DMS153 (cell line): Measurements from ENCODE around the gene SF3B6.
"Not testable (repeated sequence)": the region's sequence is repeated elsewhere in the genome, so short reads cannot be mapped to it uniquely, and the experiment has no call there.

Experiments
- DNase-seq: peaks from one replicate; lab custom pipeline; 2025; lab: John Stamatoyannopoulos, UW

The SF3B6 gene

GRCh38 chr2:24075915-24076848 is at the start of gene SF3B6:
TSS of gene SF3B6 (minus strand) at chr2:24076326. CDS start at chr2:24076229, 97 bp downstream.
- DNase-seq = peak; percentile 99

- no peak for DNase-seq
Measured at GRCh38 chr2:24123922-24124580, 47.9 kb upstream of the SF3B6 start.

GRCh38 chr2:24123195-24123921 is 47.2 kb upstream of the SF3B6 start, which contains the start of the genes FAM228B and PFN4:
TSS of gene FAM228B (plus strand) at chr2:24123469. CDS start at chr2:24124362, 893 bp downstream.
TSS of gene PFN4 (minus strand) at chr2:24123334. CDS start at chr2:24122535, 799 bp downstream.
- peak; percentile 70 for DNase-seq

GRCh38 chr2:24122366-24123194 is 46.5 kb upstream of the SF3B6 start:
- DNase-seq = no peak

- DNase-seq = no peak
Measured at GRCh38 chr2:24121469-24121868, 45.3 kb upstream of the SF3B6 start.

DNA sequence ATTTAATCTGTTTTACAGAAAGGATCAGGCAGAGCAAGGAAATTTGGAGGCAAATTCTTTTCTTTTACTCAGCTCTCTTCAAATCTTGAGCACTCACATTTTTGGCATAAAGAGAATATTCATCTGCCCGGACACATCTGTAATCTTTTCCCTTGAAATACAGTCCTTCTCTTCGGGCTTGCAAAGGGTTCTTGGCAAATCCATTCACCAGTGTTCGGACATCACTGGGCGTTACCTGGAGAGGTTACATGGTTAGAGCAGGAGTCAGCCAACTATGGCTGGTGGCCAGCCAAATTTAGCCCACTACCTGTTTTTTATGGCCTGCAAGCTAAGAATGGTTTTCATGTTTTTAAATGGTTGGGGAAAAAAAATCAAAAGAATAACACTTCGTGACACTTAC is 44.9 kb upstream of the SF3B6 start:
- DNase-seq = no peak

DNA sequence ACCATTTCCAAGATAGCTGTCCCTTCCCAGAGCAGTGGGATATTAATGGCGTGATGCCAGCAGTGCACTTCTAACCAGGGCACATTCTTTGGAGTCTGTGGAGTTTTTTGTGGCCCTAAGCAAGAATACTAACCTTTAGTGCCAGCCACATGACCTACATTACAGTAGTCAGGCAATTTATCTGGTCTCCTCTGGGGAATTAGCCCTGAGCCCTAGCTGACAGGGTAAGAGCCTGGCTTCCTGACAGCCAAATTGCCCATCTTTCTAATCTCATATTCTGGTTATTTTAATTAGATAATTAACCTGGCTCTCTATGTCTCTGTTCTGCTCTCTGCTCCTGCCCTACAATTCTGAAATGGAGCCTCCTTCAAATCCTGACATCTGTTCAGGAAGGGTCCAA is 41.8 kb upstream of the SF3B6 start:
- no peak for DNase-seq

- DNase-seq = no peak
Measured at GRCh38 chr2:24115057-24115456, 38.9 kb upstream of the SF3B6 start.

DNA sequence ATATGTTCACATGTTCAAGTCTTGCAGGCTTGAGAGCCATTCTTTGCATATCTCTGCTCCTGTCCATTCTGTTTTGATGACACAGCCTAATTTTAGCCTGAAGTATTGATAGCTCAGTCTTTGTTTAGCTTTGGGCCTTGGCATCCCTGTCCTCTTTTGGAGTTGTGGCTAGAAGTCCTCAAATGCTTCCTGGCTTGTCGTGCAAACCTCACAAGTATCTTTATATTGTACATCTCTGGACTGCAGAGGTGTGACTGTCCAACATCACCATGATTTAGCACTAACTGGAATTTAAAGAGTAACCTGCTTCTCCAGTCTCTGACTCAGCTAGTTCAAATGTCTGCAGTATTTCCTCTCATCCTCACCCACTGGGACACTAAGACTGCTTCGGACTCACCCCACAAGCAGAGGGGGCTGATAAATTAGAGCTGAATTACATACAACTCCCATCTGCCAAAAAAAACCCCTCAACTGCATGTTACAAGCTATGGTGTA is 35.3 kb upstream of the SF3B6 start:
- DNase-seq = no peak

GRCh38 chr2:24110660-24111303 is 34.7 kb upstream of the SF3B6 start:
- no peak for DNase-seq

DNA sequence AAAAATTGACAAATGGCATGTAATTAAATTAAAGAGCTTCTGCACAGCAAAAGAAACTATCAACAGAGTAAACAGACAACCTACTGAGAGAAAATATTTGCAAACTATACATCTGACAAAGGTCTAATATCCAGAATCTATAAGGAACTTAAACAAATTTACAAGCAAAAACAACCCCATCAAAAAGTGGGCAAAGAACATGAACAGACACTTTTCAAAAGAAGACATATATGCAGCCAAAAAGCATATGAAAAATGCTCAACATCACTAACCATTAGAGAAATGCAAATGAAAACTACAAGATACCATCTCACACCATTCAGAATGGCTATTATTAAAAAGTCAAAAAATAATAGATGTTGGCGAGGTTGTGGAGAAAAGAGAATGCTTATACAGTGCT is 33.3 kb upstream of the SF3B6 start:
- not testable (repeated sequence) for DNase-seq

- DNase-seq = no peak
Measured at GRCh38 chr2:24107336-24107735, 31.2 kb upstream of the SF3B6 start.

DNA sequence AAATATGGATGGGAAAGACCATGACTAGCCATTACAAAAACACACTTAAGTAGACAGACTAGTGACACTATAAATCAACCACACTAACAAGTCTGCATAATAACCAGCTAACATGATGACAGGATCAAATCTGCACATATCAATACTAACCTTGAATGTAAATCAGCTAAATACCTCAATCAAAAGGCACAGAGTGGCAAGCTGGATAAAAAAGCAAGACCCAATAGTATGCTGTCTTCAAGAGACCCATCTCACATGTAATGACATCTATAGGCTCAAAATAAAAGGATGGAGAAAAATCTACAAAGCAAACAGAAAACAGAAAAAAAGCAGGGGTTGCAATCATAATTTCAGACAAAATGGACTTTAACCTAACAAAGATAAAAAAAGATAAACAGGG is 30.7 kb upstream of the SF3B6 start:
- no peak for DNase-seq

DNA sequence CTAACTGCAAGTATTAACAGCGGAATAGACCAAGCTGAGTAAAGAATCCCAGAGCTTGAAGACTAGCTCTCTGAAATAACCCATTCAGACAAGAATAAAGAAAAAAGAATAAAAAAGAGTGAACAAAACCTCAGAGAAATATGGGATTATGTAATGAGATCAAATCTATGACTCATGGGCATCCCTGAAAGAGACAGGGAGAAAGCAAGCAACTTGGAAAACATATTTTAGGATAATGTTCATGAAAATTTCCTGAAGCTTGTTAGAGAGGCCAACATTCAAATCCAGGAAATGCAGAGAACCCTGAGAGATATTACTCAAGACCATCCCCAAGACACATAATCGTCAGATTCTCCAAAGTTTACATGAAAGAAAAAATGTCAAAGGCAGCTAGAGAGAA is 29.7 kb upstream of the SF3B6 start:
- no peak for DNase-seq

- no peak for DNase-seq
Measured at GRCh38 chr2:24104906-24105305, 28.8 kb upstream of the SF3B6 start.

DNA sequence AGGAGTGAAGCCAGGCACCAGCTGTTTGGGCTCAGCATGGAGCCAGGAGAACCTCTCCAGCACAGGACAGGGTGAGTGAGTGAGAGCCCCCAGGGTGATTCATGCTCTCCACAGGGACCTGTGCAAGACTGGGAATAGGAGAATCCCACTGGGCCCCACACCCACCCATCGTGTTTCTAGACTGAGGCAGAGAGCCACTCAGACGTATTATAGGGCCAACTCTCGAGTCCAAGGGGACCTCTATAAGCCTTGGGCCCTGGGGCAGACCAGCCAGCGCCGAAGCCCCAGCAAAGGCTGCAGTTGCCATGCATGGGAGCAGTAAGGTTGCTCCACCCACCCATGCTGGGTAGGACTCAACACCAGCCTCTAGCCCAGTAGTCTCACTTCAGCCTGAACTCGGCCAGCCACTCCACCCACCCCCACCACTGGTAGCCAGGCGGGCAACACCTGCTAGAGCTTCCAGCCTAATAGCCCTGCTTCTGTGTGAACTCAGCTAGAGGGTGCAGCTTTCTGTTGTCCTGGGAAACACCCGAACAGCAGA is 28.1 kb upstream of the SF3B6 start:
- DNase-seq = no peak

DNA sequence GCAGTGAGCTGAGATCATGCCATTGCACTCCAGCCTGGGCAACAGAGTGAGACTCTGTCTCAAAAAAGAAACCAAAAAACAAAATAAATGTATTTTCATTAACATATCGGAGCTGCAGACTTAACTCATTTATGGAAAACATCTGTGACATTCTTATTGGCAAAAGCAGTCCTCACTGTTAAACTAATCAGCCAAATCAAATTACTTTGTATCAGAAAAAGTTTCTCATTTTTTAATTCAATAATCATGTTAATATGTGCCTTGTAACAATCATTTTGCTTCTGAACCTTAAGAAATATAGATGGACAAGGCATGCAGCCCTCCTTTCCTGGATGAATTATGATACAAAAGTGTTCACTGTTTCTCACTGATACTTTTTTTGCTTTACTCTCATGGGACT is 26.6 kb upstream of the SF3B6 start:
- no peak for DNase-seq

DNA sequence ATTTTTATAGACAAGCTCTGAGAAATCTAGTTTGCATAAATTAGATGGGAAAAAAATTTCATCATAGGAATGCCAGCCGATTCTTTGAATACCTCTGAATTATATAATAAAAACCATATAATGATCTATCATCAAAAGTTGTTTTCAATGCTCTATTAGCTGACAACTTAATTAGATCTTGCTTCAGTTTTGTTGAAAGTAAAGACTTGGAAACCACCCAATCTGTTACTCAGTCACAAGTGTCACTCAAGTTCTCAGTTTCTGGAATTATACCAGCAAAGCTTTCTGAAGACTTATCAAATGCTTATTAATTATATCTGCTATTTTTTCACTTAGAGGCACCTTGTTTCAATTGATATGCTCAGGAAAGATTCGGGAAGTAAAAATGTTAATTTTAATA is 25.9 kb upstream of the SF3B6 start:
- DNase-seq = no peak

DNA sequence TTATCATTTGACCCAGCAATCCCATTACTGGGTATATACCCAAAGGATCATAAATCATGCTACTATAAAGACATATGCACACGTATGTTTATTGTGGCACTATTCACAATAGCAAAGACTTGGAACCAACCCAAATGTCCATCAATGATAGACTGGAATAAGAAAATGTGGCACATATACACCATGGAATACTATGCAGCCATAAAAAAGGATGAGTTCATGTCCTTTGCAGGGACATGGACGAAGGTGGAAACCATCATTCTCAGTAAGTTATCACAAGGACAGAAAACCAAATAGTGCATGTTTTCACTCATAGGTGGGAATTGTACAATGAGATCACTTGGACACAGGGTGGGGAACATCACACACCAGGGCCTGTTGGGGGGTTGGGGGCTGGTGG is 24.6 kb upstream of the SF3B6 start:
- not testable (repeated sequence) for DNase-seq

DNA sequence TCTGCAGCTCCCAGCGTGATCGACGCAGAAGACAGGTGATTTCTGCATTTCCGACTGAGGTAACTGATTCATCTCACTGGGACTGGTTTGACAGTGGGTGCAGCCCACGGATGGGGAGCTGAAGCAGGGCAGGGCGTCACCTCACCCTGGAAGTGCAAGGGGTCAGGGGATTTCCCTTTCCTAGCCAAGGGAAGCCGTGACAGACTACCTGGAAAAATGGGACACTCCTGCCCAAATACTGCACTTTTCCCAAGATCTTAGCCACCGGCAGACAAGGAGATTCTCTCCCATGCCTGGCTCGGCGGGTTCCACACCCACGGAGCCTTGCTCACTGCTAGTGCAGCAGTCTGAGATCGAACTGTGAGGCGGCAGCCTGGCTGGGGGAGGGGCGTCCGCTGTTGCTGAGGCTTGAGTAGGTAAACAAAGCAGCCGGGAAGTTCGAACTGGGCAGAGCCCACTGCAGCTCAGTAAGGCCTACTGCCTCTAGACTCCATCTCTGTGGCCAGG is 19.1 kb upstream of the SF3B6 start:
- not testable (repeated sequence) for DNase-seq
